ENCODE measurements around the gene LRP8.

Gene LRP8

DNA sequence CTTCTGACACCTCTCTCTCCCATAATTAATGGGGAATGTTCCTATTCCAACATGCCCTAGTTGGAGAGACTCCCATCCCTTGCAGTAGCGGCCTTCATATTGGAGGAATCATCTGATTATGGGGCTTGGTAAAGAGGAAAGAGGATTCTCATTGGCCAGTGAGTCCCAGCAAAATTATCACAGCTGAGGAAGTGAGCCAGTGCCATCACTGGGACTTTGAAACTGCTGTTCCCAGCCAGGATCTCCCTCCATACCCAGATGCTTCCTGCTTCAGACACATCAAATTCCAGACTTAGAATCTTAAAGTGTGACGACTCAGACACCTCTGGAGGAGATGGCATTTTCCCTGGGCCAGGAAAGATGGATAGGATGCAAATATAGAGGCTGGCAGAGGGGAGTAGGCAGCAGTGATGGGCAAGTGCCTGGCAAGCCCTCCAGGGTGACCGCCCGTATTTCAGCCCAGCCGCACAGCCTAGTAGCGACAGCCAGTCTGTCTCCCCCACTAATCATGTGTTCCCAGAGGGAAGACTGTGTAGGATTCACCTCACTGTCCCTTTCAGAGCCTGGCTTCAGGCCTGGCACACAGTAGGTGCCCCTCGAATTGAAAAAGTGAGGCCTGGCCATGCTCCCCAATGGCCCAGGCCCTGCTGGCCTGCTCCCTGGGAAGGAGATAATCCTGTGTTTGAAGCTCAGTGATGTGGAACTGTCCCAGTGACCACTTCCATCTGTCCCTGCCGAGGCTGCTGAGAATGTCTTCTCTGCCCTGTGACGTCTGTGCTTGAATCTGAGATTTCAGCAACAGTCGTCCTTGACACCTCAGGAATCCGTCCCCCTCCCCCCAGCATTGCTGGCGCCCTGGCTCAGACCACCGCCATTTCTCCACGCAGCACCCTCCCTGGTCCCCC, 48.3 kb downstream of the LRP8 start:
- DNase-seq = no peak

DNA sequence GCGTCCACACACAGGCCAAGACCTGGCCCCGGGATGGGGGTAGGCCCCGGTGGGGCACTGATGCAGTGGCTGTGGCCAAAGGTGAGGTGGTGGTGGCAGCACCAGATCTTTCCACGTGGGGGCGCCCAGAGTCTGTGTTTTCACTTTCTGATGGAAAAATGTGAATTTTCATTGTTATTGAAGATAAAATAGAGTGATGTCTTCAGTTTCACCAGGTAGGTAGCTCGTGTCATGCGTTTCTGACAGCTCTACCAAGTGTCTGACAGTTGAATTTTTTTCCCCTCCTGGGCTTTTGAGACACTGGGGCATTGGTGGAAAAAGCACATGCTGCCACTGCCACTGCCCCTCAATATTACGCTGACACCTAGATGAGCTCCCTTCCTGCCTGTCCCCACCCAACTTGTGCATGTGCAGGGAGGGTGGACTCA, 49.6 kb downstream of the LRP8 start:
- DNase-seq = no peak

DNA sequence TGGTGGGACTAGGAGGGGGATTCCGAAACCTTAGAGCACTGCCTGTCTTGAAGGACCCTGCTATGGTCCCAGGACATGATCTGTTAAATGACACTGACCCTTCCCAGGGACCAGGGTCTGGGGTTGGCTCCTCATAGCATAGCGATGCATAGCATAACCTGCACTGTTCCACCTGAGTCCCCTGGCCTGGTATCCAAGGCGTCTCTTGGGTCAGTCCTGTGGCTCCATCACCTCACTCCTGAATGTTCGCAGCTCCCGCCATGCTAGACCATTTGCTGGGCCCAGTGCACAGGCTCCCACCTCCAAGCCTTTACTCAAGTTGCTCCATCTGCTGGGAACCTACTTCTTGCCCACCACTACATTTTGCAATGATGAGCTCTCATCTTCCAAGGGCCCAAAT, 50.5 kb downstream of the LRP8 start:
- DNase-seq = no peak

DNA sequence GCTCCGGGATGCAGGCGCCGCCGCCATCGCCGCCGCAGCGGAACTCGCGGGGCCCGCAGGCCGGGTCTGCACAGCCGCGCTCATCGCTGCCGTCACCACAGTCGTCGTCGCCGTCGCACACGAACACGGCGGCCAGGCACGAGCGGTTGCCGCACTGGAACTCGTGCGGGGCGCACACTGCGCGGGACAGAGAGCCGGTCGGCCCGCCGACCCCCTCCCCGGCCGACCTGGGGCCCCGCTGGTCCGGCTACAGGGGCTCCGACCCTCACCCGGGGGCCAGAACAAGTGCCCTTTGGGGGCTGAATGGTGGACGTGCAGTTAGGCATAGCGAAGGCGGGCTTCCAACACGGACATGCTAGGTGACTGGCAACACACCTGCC, 51.0 kb downstream of the LRP8 start:
- DNase-seq = no peak

DNA sequence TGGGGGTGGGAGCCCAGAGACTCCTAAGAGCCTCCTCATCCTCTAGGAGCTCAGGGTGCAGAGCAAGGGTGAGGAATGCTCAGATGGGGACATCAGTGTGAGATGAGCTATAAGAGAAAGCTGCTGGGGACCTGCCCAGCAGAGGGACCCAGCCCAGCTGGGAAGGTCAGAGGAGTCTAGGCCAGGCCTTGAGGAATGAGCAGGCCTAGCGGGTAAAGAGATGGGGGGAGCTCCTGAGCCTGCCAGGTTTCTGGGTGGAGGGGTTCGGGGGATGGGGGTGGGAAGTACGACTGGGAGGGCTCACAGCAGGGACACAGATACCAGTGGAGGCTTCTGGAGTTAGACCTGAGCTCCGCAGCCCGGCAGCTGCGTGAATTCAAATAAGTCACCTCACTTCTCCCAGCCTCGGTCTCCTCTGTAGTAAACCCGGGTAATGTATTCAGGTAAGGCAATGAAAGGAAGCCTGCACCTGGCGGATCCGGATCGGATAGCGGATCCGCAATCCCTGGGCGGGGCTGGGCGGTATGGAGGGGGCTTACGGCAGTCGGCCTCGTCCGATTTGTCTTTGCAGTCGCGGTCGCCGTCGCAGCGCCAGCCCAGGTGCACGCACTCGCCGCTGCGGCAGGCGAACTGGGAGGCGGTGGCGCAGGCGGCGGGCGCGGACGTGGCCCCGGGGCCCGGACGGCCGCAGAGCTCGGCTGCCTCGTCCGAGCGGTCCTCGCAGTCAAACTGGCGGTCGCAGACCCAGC, 51.5 kb downstream of the LRP8 start:
- DNase-seq = no peak

DNA sequence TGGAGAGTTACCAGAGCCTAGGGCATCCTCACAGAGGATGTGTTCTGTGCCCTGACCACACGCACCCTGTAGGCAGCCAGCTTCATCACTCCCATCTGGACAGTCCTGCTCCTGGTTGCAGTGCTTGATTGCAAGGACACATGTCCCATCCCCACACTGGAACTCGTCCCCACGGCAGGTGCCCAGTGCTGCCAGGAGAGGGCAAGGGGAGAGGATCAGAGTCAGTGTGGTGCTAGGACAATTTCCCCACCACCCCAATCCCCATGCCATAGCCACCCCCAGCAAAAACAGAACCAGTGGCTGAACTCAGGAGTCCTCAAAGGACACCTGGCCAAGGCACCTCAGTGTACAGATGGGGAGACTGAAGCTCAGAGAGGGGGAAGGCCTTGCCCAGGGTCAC, 52.3 kb downstream of the LRP8 start:
- DNase-seq = no peak

DNA sequence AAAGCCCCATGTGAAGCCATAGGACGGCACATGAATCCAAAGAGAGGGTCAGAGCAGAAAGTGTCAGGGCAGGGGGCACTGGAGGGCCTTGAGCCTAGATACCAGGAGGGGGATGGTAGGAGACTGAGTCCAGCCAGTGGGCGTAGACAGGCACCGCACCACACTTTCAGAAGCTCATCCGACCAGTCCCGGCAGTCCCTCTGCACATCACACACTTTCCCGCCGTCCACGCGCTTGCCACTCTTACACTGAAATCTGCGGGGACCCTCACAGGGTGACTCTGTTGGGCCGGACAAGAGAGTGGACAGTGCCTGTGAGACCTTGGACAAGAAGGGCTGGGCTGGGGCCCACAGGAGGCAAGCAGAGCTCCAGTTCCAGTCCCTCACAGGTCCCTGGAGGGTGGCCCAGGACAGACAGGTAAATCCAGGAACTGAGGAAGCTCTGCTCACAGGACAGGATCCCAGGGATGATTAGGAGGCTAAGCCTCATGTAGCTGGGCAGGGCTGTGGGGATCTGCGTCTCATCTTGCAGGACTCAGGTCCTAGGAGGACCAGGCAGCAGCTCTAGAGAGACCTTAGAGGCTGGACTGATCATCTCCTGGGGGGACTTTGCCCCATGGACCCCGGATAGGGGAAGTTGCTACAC, 53.2 kb downstream of the LRP8 start:
- no peak for DNase-seq

DNA sequence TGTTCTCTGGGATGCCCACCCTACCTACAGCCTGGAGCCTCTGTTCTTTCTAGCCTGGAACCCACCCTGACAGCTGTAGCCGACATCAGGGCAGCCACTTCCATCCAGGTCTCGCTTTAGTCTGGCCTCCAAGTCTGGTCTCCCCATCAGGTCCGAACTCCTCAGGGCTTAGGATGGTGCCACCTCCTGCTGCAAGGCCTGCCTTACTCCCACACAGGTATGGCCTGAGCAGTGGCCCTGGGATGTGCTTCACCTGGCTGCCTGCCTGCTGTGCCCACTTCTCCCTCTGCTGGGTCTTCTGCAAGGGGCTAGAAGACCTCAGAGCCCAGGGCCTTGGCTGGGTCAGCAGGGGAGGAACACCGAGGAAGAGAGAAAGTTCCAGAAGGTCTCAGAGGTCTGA, 53.8 kb downstream of the LRP8 start:
- no peak for DNase-seq

DNA sequence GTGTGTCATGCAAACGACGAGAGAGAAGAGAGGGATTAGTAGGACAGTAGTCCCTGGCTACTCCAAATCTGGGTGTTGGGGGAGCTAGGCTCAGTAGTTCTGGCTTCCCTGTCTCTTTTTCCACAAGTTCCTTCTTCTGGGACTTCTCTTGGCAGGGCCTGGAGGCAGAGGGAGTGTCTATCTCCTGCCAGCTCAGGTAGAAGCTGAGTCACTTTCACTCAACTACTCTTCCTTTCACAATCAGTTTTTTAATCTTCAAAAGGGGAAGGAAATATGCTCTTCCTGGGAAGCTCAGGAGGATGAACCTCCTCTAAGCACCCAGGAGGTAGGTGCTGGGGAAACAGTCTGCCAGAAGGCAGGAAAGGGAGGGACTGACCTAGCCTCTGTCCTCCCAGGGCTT, 54.3 kb downstream of the LRP8 start:
- no peak for DNase-seq

DNA sequence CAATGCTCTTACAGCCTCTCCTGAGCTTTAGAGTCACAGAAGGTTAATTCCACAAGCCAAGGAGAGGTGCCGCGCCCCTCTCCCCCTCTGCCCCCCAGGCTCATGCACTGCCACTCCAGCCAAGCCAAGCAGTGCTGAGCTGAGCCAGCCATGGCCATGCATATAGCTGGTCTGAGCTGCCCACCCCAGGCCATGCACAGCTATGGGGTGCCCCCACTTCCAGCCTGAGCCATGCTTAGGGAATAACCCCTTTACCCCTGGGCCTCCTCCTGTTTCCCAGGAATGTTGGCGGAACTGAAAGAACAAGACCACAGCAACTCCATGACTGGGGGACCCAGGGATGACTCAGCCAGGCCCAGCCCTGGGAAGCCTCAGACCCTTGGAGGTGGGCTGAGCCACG, 55.5 kb downstream of the LRP8 start:
- DNase-seq = no peak

DNA sequence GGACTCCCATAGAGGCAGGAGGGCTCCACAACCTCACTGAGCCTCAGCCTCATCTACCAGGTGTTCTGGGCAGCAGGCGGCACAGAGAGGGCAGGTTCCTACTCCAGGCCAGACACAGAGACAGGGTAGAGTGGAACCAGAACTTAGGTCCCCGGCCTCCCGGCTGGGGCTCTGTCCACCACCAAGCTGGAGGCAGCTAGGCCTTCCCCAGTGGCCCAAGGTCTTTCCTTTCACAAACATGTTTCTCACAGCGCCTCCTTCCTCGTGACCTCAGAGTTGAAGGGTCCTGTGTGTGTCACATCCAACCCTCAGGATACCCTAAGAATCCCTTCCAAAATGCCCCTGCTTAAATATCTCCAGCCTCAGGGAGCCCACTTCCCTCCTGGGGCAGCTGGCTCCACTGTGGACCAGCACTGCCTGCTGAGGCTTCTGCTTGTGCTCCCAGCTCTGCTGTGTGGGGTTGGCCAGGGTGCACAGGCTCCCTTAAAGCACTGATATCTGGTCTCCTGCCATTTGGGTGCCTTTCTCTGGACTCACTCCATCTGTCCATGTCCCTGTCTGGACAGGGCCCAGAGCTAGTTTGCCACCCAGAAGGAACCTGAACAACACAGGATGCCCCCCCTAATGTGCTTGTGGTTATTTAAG, 56.3 kb downstream of the LRP8 start:
- DNase-seq = no peak

DNA sequence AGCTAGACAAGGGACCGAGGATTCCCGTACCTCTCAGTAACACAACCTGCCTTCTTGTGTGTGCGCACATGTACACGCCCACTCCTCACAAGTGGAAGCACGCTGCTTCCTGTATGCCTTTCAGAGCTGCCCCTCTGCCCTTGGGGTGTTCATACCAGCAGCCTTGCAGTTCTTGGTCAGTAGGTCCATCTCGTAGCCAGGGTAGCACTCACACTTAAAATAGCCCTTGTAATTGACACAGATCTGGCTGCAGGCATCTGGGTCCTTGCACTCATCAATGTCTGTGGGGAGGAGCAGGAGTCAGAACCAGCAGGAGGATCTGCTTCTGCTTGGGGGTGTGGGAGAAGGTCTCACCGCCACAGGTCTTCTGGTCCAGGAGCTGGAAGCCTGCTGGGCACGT, 57.0 kb downstream of the LRP8 start:
- DNase-seq = no peak

DNA sequence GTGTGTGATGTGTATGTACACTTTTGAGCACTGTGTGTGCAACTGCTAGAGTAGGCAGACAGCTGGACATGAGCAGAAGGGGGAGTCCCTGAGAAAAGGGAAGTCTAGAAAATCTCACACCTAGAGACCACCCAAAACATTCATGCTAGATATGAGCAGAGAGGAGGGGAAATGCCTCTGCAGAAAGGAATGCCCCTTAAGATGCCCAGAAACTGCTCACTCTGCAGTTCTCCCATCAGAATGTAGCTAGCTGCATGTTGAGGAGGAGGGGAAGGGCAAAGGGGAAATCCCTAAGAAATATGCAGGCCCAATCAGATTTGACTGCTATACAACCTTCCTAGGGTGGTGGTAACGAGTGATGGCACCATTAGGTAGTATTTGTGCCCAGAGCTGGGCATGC, 57.8 kb downstream of the LRP8 start:
- DNase-seq = no peak

DNA sequence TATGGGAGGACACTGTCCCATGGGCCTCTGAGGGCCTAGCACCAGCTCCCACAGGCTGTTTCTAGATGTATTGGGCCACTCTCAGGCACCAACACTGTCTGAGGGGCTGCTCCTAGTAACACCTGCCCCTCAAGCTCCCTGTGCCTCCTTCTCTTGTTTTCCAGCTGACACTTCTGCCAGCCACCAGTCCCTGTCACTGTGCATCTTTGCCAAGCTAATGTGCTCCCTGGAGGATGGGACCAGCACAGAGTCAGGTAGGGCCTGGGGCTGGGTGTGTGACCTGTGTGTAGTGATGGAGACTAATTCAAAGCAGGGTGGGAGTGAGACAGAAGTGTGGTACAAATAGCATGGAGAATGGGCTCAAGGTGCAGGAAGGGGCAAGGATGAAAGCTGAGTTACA, 60.1 kb downstream of the LRP8 start:
- DNase-seq = no peak

DNA sequence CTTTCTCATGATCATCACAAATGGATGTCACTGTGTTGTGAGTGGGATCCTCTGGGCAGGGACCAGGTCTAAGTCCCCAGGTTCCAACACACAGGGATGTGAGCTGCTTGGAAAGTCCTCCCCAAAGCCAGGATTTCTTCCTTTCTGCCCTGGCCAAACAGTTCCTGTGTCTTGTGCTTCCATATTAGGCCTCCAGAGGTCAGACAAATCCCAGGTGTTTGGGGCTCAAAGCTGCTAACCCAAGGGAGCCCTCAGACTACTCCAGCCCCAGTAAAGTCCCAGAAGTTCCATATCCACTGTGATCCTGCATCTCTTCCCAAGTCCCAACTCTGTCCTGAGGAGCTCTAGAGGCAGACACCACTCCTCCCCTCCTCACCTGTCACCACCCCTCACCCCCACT, 61.8 kb downstream of the LRP8 start:
- no peak for DNase-seq

DNA sequence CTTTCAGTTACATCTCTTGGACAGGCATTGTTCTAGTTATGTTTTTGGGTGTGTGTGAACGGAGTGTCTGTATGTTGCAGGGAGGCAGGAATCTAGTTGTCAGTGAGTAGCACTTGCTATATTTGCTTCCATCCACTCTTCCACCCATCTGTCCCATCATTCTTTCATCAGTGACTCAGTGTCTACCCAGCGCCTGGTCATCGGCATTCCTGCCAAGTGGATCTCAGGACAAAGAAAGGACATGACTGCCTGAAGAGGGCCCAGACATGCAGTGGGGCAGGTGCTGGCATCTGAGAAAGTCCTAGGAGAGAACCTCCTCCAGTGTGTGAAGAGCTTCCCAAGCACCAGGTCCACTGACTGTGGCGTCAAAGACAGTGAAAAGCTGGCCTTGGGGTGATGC, 62.3 kb downstream of the LRP8 start:
- no peak for DNase-seq

DNA sequence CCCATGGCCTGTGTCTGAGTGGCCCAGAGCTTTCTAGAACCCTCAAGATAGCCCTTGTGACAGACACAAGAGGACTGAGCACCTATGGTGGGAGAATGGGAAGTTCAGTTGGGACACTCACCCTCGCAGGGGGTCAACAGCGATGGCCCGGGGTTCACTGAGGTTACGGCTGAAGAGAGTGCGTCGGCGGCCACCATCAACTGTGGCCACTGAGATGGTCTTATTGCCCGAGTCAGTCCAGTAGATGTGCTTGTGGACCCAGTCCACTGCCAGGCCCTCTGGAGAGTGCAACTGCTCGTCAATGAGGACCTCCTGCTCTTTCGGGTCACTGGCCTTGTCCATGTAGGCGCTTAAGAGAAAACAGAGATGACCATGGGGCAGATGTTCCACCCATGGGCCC, 63.8 kb downstream of the LRP8 start:
- DNase-seq = no peak

DNA sequence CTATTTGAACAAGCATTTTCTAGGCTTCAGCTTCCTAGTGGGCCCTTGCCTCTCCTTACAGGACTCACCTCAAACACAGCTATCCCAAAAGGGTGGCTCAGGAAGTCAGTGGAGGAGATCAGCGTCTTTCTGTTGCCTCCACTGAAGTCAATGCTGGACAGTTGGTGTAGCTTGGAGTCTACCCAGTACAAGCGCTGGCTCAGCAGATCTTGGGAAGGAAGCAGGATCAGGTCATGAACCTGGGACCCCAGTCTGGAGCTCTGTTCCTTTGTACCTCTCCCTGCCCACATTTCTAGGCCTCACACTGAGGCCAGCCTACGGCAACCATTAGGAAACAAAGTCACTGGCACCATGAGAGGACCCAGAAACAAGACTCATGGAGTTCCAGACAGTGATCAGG, 65.9 kb downstream of the LRP8 start:
- no peak for DNase-seq

DNA sequence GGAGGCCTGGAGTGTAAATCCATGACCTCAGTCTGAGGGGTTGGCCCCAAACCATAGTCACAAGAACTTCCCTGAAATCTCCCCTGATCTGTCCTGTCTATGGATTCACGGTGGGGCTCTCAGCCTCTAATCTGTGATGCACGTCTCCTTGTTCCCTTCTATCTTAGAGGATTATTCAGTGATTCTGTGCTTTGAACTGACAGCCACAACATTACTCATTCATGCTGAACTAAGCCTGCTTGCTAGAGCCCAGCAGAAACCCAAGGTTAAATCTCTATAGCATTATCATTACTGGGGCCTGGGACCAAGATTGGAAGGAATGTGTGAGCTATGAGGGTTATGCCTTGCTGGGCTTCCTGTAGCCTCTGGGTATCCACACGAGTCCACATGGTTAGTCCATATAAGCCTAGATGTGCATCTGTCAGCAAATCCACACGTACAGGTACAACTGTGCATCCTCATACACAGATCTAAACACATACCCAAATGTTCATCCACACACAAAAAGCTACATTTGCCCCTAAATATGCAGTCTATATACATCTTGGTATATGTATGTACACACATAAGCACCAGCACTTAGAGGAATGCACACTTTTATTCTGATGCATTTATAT, 67.1 kb downstream of the LRP8 start:
- no peak for DNase-seq

DNA sequence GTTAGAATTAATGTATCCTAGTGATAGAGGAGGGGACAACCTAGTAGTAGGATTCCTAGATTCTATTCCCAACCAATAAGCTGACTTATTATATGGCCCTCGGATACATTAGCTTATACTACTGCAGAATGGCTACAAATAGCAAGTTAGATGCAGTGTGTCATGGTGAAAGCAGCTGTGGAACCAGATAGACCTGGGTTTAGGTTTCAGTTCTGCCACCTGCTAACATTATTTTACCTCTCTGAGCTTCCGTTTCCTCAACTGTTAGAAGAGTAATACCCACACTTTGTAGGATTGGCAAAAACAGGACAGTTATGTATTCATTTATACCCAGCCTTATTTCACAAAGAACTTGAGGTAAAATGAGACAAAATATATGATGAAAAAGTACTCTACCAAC, 67.9 kb downstream of the LRP8 start:
- no peak for DNase-seq

DNA sequence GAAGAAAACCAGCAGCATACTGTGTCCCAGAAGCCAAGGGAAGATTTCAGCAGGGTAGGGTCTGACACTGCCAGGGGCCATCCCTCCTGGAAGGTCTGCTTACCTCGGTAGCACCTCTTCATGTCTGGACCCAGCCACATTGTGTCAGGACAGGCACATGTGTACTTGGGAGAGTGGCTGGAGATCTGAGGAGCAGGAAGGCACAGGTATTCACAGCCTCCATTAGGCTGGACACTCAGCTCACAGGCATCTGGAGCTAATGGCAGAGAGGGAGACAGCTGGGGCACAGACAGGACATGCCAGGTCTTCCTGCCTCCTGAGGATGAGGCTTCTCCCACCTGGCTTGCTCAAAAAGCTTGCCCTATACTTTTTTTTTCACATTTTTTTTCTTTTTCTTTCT, 69.7 kb downstream of the LRP8 start:
- no peak for DNase-seq

DNA sequence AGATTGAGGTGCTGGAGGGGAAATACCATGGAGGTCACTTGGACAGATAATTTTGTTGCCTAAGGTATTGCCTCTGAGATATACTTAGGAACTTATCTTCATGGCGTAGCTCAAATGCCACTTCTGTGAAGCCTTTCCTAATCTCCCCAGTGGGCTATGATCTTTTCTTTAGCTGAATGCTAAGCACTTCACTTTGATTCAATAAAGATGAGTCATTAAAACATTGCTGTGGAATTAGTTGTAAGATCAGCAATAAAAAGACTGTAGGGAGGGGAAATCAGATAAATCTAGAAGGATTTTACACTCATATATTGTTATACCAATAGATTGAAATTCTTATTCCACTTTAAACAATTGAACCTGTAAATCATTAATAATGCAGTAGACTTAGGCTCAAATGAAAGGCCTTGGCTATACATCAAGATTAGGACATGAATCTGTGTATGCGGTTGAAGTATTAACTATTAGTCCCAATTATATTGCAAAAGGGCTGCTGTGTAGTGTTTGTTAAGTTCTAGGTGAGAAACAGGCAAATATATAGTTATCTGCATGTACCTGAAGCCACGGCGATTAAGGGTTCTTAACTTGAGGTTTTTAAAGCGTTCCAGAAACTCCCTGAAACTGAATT, 70.3 kb downstream of the LRP8 start:
- peak; percentile 13 for DNase-seq
